C1 segment of cervical spinal cord (tissue), 14 donors: Measurements from ENCODE around the gene ARPC5.

Source experiments
- DNase-seq, 14 donors: peaks; one replicate each; lab custom pipeline; 2025; lab: John Stamatoyannopoulos, UW

The ARPC5 gene

GRCh38 chr1:183586455-183586854, 49.1 kb downstream of the ARPC5 start:
- DNase-seq: no peak

GRCh38 chr1:183585038-183585437, 50.5 kb downstream of the ARPC5 start:
- no peak for DNase-seq

- DNase-seq: no peak
These were observed 51.4 kb downstream of the ARPC5 start for GRCh38 chr1:183584147-183584546.

GRCh38 chr1:183583466-183583865, 52.1 kb downstream of the ARPC5 start:
- no peak for DNase-seq

- no peak for DNase-seq
These were observed 53.4 kb downstream of the ARPC5 start for GRCh38 chr1:183582021-183582713.

GRCh38 chr1:183580281-183580682, 55.3 kb downstream of the ARPC5 start:
- DNase-seq: peak in 1 of 14 donors; percentile 10

GRCh38 chr1:183578856-183579255, 56.7 kb downstream of the ARPC5 start:
- no peak for DNase-seq

GRCh38 chr1:183577897-183578465, 57.6 kb downstream of the ARPC5 start:
- DNase-seq: no peak

GRCh38 chr1:183576537-183576936, 59.0 kb downstream of the ARPC5 start:
- DNase-seq: no peak

GRCh38 chr1:183575606-183576005, 60.0 kb downstream of the ARPC5 start:
- DNase-seq: no peak

GRCh38 chr1:183572721-183573120, 62.9 kb downstream of the ARPC5 start:
- DNase-seq: no peak

GRCh38 chr1:183571678-183572268, 63.8 kb downstream of the ARPC5 start:
- no peak for DNase-seq
